Heart left ventricle (tissue), 13 donors: ENCODE measurements around the gene DHCR24.

Experiments
- POLR2A ChIP-seq, 2 donors: fragments of 450-650 bp; IDR thresholded peaks; one replicate each; pipeline ENCODE4 v1.6.1; 2017; ENCODE audit warnings: antibody characterized with exemption in 2 of 2, mild to moderate bottlenecking in 2 of 2, moderate library complexity in 2 of 2
- TF ChIP-seq, protein P1 (sequence below), 12 donors: fragments of 200-600 bp; sonication (generic) in 4 of 12; IDR thresholded peaks; one replicate each; pipeline versions ENCODE4 v1.5.0 to v1.8.0; 2018 to 2022; ENCODE audit warnings: antibody characterized with exemption in 12 of 12, mild to moderate bottlenecking in 5 of 12
- donor health status: ischemic (EF 13 %, LVEDD 7.1; RV severe dilation, severe dysfunction).
- donor health status: DM: no; HTN: yes; CAD: no.
- donor health status: DM: no; HTN: no; CAD: no.
- donor health status: ischemic (EF 25% LVEDD 6.9; RV normal size, moderate dysfunction).
- donor health status: ischemic (EF 25% LVEDD 5.7; RV mildly dilated, moderate dysfunction).
- donor health status: ischemic (EF 35%, LVEDD 5.7; RV mildly dilated, moderate dysfunction).
- donor health status: nonischemic (EF 11% LVEDD 7.7; RV severe dilation, severe dysfunction).
- donor health status: DM: yes; HTN: yes; CAD: no.
- donor health status: PGD.
- donor health status: ischemic (EF 29% LVEDD 5.4; RV normal size, mild dysfunction).
- donor health status: nonischemic (EF 23%, LVEDD 6.1; RV moderate dilation, normal function).

DNA sequence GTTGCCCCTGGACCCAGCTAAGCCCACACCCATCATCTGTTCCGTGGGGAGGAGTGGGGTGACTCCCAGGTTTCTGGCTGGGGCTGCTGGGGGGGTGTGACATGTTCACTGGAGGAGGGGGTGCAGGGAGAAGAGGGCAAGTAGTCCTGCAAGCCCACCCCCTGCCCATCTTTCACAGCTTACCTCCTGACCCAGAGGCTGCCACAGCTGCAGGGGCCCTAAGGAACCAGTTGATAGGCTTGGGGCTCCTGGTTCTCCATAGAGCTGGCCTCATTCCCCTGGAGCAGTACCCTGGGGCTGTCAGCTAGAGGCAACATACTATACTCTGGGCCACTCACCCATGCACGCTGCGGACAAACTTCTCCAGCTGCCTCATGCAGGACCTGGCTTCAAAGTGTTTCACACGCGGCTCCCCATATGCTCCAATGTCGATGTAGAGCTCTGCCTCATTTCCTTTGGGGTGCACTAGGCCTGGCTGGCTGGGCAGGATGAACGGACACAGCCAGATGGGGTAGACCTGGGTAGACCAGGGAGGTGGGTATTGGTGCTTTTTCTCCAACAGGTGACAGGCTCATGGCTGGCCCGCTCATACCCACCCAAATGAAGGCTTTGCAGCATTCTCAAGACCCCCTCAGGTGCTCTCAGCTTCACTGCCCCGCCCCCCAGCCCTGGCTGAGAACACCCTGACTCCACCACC is 33.8 kb downstream of the DHCR24 start:
- TF ChIP-seq POLR2A (IDR thresholded peaks at IDR 0.05) = no peak
- TF ChIP-seq, protein P1, sequence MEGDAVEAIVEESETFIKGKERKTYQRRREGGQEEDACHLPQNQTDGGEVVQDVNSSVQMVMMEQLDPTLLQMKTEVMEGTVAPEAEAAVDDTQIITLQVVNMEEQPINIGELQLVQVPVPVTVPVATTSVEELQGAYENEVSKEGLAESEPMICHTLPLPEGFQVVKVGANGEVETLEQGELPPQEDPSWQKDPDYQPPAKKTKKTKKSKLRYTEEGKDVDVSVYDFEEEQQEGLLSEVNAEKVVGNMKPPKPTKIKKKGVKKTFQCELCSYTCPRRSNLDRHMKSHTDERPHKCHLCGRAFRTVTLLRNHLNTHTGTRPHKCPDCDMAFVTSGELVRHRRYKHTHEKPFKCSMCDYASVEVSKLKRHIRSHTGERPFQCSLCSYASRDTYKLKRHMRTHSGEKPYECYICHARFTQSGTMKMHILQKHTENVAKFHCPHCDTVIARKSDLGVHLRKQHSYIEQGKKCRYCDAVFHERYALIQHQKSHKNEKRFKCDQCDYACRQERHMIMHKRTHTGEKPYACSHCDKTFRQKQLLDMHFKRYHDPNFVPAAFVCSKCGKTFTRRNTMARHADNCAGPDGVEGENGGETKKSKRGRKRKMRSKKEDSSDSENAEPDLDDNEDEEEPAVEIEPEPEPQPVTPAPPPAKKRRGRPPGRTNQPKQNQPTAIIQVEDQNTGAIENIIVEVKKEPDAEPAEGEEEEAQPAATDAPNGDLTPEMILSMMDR (IDR thresholded peaks at IDR 0.05) = no peak
